HG02840 (cell line): ENCODE data around the gene SGCD.

Experiments used
- ATAC-seq: cut with Tn5 transposase; IDR thresholded peaks from one replicate; pipeline ENCODE4 v1.9.1; 2021; ENCODE audit warnings: mild to moderate bottlenecking, moderate library complexity, moderate number of reproducible peaks; ENCODE audit not compliant: unreplicated experiment, low FRiP score

The SGCD gene

DNA sequence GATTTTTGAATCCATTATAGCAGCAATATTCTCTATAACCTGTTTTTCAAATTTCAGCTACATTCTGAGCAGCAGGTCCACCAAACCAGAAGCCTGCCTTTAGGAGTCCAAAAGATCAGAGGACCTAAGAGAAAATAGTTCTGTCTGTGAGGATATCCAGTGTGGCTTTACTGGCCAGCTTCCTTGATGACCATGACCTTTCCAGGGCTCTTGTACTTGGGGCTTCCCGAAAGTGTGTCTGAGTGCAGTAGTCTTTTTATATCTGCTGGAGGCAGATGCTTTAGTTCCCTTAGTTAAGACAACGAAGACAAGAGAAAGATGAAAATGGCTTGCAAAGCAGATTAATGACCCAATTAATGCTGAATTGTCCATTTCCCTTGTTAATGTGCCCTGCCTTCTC lies 72.4 kb downstream of the SGCD start:
- no peak for ATAC-seq

DNA sequence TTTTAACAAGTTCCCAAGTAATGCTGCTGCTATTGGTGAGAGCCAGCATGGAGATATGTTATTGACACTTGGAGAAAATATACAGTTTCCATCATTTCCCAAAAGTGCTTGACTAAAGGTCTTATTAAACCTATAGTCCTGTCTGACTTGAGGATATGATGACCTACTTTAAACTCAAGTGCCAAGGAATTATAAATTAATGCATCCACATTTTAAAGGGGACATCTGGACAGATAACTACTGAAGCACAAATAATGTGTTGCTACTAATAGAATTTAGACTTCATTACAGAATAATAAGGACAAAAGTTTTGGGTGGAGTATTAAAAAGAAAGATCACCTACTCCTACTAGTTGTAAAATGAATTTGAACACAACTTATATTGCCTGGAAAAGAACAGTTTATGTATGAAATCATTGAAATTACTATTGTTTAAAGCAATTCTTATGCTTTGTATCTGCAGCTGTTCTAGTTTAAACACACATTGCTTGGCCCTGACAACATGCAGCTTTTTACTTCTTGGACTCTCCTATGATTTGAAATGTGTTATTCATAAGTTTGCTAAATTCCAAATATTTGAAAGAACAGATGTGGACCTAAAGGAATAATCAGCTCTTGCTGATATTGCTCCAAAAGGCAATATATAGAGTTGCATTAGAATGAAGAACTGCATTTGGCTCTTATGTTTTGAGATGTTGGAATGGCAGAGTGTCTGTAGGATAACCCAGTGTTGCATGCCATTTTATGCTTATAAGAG lies 73.4 kb downstream of the SGCD start:
- ATAC-seq: no peak

DNA sequence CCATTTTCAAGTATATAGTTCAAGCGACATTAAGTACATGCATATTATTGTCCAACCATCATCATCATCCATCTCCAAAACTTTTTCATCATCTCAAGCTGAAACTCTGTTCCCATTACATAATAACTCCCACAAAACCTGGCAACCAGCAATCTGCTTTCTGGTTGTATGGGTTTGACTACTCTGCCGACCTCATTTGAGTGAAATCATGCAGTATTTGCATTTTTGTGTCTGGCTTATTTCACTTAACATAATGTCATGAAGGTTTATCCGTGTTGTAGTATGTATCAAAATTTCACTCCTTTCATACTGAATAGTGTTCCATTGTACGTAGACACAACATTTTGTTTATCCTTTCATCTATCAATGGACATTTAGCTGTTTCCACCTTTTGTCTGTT lies 74.8 kb downstream of the SGCD start:
- ATAC-seq: no peak

DNA sequence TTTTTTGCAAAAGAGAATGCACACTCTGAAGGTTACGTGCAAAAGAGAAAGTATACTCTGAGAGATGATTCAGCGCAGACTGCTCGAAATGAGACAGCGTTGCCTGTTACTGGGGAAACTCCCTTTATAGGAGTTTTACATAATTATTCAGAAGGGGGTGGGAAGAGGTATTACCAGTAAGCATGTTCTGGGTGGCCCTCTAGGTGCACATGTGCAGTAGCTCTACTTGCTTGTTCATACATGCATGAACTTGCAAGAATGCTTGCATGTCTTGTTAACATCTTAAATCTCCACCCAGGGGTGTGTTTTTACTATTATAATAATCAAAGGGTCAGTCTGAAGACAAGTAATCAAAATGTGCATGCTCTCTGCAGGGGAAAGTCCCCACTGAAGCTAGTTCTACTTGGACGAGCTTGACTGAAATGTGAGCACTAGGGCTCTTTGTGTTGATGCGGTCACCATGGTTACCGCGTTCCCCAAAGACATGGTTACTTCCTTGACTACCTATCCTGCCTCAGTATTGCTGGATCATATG lies 75.5 kb downstream of the SGCD start:
- ATAC-seq: peak; percentile 99

DNA sequence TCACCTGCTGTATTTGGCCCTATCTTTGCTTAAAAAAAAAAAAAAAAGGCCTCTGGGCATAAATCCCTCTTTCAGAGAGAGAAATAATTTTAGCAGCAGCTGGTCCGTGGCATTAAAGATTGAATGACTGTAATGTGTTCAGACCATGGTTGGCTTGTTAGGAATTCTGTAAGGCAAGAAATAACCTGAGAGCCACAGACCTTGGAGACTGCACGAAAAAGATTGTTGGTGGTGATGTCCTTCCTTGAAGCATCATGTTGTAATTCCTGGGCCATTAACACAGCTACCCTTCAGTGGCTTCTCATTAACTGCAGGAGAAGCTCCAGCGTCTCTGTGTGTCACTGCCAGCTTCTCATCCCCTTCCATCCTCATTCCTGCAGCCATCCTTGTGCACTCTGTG lies 79.0 kb downstream of the SGCD start:
- no peak for ATAC-seq

DNA sequence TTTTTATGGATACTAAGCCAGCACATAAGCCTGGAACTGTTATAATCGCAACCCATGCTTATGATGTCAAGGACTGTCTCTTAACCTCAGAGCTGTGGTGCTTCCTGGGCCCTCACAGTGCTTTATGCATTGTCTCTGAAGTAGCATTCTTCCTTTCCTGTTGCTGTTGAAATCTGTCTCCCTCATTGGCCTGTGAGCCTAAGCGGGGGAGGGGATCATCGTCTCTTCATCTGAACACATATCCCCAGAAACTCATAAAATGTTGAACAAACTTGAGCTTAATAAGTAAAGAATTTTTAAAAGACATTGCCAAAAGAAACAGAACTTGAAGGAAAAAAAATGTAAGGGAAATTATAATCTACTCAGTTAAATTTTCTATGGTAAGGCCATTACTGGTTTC lies 80.3 kb downstream of the SGCD start:
- no peak for ATAC-seq

DNA sequence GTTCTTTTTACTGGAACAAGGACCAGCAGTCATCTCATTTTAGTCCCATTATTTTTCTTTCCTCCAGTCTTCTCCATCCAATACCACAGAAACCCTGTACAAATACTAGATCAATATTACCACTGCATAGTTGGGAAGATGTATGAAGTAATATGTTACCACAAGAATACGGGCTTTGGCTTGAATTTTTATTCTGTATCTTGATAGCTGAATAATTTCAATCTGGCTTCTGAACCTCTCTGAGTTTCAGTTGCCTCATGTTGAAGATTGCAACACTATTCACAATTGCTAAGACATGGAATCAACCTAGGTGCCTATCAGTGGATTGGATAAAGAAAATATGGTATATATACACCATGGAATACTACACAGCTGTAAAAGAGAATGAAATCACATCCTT lies 82.9 kb downstream of the SGCD start:
- ATAC-seq: no peak

DNA sequence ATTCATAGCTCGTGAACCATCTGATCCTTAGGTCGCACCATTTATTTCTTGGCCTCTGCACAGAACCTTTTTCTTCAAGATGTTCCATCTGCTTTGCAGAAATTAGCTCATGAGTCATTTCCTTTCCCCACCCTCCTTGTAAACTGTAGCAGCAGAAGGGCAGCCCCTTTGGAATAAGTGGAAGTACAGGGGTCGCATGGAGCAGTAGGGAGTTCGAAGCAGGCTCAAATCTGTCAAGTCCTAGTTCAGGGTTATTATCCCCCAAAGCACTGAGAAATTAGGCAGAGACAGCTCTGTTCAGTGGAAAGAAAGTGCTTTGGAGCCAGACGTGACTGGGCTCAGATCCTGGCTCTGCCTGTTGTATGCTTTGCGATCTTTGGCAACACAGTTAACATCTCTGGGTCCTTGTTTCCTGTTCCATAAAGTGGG lies 84.2 kb downstream of the SGCD start:
- no peak for ATAC-seq

DNA sequence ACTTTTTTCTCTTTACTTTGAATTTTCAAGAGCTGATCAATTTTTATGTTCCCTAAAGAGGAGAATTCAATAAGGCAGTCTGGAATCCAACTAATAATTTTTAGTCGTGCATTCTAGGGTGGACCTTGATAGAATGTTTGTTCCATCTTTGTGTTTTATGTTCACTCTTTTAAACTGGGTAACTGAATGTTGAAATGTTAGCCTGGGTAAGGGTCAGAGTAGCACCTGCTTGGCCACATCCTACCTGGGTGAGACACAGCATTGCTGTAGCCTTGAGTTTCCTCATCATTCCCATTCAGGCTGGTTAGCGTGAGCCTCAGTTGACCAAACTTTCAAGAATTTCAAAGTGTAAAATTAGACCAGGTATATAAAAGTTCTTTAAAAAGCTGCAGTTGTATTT lies 85.0 kb downstream of the SGCD start:
- no peak for ATAC-seq

DNA sequence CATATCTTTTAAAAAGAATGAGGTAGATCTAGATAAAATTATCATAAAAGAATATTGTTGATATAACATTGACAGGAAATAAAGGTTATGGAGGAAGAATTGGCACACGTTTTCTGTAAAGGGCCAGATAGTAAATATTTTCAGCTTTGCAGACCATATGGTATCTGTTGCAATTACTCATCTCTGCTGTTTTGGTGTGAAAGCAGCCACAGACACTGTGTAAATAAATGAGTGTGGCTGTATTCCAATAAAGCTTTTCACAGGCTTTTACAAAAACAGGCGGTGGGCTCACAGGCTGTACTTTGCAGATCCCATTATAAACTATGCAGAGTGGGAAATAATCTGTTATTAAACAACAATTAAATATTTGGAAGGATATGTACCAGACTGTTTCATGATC lies 87.4 kb downstream of the SGCD start:
- ATAC-seq: no peak

DNA sequence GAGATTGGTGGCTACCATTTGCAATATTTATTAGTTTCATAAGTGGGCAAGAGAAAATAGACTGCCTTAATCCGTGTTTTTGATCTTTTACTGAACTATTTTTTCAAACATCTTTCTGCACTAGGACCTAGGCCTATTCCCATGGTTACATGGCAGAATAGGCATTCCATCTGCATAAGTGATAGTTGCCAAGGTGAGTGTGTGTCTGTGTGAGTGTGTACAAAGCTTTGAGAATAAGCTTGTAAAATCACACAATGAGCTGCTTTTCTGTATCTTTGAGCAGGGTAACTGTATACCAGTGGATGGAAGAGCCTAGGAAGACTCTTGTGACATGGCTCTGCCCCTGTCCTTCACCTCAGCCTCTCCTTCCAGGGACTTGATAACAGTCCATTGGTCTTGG lies 92.7 kb downstream of the SGCD start:
- ATAC-seq: no peak

DNA sequence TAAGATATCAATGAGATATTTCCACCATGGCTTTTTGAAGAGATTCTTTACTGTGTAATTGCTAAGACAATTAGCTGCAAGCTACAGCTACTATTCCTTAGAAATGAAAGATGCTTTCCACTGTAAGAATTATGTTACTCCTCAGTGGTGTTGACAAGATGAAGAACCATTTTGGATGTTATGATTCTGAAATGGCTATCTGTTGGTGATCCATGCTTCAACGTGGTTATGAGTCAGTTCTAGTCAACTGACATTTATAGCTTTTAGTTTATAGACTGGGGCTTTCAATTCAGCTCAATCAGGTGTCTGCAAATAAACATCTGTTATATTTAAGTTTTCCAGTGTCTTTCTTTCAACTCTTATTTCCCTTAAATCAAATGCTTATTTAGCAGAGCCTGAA lies 93.7 kb downstream of the SGCD start:
- ATAC-seq: no peak

DNA sequence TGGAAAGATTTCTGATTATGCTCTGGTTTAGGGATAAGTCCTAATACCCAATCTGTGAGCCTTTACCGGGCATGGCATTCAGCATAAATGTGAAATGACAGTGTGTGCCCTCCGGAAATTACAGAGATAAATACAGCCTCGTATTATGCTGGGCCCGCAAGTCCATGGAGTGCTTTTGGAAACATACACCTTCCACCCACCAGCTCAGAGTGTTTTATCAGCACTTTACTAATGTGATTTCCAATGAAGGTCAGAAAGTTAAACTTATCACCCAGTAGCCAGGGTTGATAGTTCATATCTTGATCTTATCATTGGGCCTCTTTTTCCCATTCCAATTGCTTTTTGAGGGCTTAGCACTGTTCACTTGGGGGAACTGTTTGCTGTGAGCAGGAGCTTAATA lies 94.8 kb downstream of the SGCD start:
- no peak for ATAC-seq

DNA sequence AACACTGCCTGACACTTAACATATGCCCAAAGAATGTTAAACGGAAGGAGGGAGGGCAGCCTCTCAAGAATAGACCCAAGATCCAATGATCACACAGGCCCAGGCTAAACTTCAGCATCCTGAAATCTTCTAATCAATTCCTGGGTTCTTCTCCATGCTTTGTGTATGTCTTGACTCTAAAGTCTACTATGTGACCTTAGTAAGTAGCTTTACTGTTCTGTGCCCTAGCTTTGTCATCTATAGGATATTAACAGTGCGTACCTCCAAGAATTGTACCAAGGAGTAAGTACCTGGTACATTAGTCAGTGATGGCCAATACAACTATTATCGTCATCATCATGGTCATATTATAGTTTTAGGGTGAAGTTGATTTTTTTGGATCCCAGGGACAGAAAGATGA lies 96.6 kb downstream of the SGCD start:
- no peak for ATAC-seq

DNA sequence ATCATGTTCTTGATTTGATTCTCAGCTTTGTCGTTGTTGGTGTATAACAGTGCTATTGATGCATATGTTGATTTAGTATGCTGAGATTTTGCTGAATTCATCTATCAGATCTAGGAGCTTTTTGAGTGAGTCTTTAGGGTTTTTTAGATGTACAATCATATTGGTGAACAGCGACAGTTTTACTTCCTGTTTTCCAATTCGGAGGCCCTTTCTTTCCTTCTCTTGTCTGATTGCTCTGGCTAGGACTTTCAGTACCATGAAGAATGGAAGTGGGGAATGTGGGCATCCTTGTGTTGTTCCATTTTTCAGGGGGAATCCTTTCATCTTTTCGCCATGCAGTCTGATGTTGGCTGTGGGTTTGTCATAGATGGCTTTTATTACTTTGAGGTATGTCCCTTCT lies 100.4 kb downstream of the SGCD start:
- no peak for ATAC-seq

DNA sequence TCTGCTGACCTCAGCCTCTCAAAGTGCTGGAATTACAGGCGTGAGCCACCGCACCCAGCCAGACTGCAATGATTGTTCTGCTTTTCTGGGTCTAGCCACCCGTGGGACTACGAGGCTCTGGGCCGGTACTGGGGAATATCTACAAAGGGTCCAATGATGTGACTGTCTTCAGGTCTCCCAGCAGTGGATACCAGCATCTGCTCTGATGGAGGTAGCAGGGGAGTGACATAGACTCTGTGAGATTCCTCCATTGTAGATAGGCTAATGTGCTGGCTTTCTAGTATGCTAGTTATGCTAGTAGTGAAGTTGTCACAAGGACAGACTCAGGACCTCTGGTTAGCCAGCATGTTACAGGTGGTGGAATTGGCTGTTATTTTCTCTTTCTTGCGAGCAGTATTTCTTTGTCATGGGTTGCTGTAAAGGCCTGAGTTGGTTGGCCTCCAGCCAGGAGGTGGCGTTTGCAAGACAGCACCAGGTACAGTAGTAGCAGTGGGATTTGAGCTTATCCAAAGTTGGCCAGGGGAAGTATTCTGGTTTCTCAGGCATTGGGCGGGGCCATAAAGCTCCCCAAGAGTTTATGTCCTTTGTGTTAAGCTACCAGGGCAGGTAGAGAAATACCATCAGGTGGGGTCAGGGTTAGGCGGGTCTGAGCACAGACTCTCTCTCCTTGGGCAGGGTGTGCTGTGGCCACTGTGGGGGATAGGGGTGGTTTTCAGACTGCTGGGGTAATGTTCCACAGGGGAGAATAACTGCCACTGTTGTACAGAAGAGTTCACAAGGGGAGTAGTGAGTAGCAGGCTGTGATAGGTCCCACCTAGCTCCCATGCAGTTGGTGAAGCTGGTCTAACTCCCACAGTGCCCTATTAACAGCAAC lies 105.2 kb downstream of the SGCD start:
- ATAC-seq: no peak

DNA sequence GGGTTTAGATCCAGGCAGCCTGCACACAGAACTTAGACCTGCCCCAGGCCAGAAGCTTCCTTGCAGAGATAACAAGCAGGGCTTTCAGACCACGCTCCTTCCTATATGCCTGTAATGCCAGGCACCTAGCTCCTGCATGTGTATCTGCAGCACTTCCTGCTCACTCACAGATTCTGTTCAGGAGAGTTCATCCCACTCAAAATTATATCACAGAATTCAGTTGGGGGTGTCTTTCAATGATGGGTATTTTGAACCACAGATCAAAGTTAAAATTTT lies 105.8 kb downstream of the SGCD start:
- ATAC-seq: no peak

DNA sequence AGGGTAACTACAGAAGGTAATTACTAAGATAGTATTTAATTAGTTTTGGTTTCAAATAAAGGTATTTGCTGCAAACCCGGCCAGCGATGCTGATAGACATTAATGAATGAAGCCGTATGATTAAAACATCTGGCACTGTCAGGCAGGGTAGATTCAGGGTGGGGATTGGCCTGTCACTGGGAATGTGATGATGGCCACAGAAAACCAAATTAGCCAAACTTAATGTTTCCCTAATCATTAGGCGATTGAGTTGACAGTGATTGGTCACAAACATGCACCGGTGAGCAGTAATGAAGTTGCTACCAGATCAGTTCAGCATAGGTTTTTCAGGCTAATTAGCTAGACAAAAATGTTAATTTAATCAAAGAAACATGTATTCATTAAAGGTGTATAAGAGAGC lies 107.5 kb downstream of the SGCD start:
- ATAC-seq: no peak

DNA sequence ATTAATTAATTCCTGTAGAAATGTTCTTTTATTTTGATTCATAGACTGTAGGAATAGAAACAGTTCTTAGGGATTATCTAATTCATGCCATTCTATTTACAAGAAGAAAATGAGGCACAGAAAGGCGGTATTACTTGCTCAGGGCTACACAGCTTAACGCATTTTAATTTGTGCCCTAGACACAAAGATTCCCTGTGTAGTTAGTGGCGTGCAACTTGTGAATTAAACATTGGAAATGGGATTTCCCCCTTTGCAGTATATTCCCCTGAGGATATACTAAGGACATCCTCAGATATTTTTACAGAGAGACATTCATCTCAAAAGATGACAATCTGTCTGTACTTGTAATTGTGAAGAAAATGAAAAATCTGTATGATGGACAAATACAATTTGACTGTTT lies 108.1 kb downstream of the SGCD start:
- ATAC-seq: no peak

DNA sequence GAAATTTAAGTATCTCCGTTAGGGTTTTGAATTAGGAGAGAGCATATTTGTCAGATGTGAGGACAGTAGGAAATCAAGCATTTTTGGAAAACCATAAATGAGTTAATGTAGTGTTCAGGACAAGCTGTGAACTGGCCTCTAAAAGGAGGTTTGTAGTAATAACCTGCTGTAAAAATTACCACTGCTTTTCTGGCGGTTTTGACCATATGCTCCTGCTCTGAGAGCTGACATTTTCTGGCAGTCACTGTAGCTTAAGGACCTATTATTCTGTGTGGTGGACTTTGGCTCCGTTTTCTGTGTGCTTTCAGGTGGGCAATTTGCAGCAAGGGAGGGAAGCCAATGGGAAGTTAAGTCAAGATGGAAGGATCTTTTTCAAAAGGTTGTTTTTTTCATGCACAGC lies 111.1 kb downstream of the SGCD start:
- no peak for ATAC-seq

DNA sequence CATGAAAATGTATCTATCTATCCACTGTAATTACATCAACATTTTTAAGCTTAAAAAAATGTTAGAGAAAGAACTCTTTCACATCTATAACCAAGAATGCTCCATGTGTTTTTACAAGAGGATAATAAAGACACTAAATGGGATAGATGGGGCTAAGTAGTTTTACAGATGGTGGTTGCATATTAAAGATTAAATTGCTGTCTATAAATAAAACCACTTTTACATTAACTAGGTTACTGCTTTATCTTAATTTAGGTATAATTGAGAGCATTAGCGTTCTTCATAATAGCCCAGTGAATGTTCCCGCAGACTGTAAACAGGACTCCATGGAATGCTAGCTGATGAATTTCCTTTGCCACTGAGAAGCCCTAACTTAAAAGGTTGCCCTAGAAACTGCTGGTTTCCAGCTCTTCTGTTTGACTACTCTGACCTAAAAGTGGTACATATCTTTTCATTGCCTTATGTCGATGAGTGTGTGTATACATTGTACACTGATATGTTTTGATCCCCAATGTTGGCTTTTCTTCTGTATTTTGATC lies 117.9 kb downstream of the SGCD start:
- no peak for ATAC-seq

DNA sequence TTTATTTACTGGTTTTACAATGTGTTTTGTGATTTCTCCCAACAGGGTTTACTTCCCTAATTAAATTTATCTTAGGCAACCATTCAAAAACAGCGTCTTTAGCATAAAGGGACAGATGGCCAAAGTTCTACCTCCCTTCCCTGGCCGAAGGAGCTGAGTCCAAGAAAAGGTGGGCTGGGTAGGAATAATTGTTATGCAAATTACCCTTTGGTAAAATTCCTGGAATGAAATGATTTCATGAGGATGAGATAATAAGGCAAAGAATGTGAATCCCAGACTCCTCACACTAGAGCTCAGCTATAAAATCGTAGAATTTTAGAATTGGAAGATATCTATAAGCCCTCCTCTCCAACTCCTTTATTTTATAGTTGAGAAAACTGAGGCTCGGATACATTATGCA lies 119.6 kb downstream of the SGCD start:
- ATAC-seq: no peak
